T-helper 9 cell (primary cell): ENCODE measurements around the gene SMARCA2.

Source experiments
- DNase-seq: peaks from one replicate; pipeline ENCODE4 v3.0.0-alpha.2; 2020

Gene SMARCA2

DNA sequence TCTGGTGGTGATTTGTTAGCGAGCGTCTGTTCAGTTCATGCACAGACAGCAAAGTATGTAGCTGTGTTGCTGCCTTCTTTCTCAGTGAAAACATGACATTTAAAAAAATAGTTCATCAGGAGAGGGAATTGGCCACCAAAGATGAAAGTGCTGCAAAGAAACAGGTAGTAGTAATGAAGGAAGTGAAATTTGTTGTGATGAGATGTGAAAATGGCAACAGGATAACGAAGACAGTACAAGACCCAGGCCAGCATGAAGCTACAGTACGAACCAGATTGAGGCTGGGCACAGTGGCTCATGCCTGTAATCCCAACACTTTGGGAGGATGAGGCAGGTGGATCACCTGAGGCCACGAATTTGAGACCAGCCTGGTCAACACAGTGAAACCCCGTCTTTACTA is 136.0 kb downstream of the SMARCA2 start:
- DNase-seq = no peak

DNA sequence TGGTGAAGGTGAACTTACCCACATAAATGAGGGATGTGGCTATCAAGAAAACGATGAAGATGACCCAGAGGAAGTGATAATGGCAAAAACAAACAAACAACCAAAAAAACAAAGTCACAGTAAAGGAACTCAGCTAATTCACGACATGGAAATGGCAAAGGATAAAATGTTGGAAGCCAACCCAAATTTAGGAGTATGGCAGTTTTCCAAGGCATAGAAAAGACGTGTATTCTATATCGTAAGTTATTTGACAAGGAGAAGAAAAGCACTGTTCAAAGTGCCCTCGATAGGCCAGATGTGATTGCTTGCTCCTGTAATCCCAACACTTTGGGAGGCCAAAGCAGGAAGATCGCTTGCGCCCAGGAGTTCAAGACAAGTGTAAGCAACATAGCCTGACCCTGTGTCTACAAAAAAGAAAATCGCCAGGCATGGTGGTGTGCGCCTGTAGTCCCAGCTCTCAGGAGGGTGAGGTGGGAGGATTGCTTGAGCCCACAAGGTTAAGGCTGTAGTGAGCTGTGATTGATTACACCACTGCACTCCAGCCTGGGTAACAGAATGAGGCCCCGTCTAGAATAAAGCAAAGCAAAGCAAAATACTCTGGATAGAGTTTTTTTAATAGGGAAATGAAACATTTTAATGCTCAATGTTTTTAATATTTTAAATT is 138.0 kb downstream of the SMARCA2 start:
- no peak for DNase-seq

DNA sequence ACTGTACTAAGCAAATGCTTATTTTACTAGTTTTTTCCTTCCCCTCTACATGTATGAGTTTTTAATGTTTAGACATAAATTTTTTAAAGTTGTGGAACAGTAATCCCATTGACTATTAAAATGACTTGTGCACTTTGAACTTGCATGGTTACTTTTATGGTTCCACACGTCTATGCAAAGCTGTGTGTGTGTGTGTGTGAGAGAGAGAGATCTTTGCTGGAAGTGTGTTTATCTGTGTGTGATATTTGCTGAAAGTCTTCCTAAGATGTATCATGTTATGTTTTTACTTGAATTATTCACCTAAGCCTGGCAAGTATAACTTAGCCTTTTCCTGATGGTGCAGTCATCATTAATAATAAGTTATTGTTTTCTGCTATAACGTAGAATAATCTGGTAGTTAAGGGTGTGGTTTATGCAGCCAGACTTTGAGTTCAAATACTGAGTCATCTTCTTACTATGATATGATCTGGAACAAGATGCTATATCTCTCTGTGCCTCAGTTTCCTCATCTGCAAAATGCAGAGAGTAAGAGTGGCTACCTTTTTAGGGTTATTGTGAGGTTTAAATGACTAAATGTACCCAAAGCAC is 138.6 kb downstream of the SMARCA2 start:
- no peak for DNase-seq

DNA sequence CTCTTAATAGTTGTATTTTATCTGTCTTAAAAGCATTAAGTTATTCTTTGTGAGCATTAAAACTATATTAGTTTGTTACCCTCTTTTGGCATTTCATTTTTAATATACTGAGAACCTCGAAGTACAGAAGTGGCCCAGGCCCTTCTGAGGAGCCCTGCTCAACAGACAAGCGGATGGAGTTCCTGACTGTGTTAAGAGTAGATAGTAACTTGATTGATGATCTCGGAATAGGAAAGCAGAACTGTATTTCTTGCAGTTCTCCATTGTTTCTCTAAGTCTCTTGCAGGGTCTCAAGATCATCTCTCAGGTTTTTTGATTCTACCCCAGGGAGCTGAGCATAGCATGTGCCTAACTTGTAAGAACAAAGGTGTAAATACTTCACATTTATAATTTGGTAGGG is 139.6 kb downstream of the SMARCA2 start:
- DNase-seq = no peak

DNA sequence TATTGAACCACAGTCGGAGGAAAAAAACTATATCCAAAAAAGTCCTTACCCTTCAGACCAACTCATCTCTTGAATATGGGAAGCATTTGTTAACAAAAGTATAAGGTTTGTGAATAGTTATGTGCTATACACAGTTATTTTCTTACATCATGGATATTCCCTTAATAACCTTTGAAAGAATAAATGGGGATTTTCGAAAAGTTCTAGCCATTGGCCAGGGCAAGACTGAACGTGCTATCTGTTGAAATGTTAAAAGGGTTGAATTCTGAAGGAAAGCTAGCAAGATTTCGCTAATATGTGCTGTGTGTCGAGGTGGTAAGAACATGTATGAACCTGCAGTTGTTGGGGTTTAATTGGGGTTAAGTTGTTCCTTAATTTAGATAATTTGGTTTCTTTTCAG is 140.8 kb downstream of the SMARCA2 start:
- DNase-seq = no peak

DNA sequence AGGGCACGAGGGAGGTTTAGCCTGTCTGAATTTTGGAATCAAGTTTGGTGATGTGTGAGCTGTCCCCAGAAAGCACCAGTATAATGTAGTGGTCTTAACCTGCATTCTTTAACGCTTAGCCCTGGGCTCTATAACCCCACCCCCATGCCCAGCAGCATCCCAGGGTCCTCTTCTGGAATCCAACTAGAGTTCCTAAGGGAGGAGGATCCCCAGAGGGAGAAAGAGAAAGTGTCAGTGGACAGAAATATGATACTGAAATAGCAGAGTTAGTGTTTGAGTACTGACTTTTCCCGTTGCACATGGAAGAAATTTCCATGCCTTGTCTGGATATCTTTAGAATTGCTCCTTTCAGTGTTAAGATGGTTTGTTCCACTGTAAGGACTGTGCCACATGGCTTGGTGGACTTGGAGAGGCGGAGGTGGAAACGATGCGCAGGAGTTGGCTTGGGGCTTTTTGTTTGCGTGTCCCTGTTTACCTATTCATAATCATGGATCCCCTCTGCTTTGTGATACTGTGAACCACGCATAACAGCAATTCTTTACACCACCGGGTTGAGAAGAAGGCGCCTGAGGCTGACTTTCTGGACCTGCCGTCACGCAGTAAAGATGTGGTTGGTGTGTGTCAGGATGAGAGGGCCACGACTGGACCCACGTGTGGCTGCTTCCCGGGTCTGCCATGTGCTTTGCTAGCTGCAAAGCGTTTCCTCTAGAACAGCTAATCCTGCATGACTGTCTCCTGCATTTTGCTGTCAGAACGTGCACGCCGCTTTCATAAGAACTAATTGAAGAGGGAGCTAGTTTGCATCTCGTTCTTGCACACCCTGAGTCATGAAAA is 142.3 kb downstream of the SMARCA2 start:
- no peak for DNase-seq

DNA sequence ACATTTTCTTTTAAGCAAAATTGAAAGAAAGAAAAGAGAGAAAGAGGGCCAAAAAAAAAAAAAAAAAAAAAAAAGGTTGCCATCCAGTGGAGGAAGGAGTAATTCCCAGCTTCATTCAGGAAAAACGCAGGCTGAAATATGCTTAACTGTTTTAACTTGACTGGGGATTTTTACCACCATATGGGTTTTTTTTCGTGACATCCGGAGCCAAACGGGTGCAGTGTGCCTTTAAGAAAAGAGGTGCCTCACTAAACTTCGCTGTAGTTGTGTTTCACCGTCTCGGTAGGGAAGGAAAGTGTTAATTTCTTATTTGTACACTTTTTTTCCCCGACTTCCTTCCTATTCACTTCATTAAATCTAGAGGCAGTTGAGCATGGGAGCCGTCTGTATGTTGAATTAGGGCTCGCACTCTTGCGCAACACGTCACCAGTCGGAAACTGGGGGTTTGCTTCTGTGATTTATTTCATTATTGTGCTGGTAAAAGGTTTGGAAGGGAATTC is 143.0 kb downstream of the SMARCA2 start:
- DNase-seq = peak; percentile 7

DNA sequence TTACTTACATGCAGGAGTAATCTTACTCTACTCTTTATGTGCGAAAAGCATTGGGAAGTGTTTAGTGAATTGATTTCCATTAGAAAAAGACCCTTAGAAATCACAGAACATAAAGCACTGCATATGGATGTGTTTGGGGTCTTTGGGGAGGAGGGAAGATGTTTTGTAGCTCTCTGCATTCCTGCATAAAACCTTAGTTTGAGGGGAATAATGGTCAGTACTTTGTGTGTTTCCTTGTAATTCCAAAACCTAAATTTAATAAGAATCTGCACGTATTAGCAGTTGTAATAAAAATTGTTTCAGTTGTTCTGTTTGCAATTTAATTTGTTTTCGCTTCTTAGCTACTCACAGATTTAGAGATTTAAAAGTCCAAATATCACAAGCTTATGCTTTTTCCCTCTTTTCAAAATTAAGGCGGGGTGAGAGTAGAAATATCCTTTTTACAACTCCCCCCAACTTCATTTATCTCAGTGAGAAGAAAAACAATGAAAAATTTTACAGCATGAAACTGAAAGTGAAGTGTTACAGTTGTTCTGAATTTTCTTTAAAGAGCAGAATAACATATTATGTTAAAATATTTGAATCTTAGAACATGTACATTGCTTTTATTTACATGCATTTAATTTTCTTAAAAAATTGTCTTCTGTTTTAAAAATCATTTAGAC is 143.8 kb downstream of the SMARCA2 start:
- DNase-seq = no peak

DNA sequence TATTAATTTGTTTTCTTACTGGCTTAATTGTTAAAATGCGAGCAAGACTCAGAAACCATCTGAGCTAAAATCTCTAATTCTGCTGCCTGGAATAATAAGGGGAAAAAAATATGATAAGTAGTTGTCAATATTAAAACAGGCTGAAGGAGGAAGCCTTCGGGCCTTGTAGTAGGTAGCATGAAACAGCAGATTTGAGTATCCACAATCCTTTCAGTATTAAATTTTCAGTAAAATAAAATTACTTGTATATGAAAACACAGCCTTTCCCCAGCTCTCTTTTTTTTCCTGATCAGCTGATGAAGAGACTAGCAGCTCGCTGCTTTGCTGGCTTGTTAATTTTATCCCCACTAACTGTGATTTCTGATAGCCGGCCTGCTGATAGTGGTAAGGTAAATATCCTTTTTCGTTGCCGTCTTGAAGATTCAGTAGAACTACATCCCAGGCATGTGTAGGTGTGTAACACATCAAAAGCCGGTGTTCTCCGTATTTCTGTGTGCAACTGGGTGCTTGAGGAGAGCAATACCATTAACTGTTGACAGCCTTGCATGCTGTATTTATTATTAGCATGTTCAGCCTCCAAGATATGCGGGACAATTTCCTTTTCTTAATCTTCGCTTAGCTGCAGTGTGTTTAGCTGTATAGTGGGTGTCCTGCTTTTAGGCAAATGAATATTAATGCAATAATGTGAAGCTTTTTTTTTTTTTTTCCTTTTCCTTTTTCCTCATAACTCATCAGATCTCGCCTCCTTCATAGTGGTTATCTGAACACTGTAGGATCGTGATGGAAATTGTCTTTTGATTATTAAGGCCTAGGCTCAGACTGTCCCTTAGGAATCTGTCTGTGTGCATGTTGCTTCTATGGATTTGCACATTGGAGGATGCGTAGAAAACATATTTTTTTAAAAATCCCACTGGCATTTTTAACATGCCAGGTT is 144.6 kb downstream of the SMARCA2 start:
- no peak for DNase-seq

DNA sequence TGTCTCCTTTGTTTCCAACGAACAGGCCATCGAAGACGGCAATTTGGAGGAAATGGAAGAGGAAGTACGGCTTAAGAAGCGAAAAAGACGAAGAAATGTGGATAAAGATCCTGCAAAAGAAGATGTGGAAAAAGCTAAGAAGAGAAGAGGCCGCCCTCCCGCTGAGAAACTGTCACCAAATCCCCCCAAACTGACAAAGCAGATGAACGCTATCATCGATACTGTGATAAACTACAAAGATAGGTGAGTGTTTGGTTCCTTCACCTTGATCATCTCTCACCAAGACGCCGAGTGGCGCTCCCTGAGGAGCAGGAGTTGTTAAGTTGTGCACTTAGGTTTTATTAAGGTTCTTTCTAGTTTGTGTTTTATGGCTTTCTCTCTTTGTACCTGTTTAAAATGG is 146.5 kb downstream of the SMARCA2 start:
- DNase-seq = no peak

DNA sequence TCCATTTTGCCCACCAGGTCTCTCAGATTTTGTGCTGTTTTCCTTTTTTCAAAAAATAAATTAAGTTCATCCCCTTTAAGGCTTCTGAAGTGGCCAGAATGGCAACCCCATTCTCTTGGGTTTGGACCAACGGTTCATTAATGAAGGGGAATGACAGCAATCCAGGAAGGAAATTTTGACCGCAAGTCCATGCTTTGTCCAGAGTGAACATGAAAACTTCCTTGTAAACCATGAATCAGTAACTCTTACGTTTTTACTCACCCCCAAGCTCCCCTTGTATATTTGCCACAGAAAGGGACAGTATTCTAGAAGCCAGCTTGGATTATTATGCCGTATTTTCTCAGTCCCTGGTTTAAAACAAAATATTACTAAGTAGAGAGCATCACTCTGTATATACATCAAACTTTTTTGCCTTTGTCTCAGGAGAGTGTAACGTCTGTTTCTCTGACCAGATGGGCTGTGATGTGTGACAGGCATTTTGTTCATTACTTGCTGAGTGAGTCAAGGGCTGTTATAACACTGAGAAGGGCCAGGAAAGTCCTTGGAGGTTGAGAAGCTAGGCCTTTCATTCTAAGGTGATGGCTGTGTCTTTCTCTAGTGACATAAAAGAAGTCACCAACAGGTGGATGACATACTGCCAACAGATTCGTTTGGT is 148.2 kb downstream of the SMARCA2 start:
- no peak for DNase-seq

DNA sequence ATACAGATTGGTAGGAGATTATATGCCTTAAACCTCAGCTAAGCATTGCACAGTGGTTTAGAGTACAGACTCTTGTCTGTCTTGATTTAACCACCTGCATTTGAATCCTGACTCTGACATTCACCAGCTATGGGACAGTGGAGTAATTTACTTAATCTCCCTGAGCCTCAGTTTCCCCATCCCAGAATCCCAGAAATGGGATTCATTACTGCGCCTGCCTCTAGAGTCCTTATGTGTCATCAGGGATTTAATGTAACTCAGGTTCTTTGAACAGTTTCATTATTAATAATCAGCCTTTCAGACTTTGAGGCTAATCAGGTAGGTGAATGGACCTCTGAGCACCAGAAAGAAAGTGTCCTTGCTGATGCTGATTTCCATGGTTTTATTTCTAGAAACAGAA is 149.1 kb downstream of the SMARCA2 start:
- DNase-seq = no peak

DNA sequence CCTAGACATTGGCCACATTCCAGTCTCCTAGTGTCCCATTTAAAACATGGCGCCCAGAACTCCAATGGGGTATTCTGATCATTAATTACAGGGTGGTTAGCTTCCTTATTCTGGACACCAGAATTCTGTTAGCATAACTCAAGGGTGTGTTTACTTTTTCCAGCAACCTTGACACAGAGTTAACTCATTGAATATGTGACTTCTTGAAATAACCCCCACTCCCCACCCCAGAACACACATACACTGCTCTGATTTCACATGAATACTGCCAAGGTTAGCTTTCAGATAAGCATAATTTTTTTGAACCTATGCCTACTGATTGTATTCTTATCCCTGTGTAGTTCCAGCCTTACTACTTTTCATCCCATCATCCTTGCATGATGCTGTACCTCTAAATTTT is 151.1 kb downstream of the SMARCA2 start:
- DNase-seq = no peak

DNA sequence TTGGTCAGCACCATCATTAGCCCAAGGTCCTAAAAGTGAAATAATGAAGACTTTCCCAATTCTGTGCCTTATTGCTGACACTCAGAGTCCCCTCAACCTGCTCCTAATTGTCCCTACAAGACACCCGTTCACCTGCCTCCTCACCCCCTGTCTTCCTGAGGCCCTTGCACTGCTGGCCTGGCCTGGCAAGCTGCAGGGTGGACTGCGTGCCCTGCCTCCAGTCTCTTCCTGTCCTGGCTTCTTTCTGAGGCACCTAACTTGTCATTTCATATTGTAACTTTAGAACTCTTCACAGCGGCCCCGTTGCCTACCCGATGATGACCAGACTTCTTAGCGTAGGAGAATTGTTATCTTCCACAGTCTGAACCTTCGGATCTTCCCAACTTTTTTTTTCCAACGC is 153.9 kb downstream of the SMARCA2 start:
- DNase-seq = no peak

DNA sequence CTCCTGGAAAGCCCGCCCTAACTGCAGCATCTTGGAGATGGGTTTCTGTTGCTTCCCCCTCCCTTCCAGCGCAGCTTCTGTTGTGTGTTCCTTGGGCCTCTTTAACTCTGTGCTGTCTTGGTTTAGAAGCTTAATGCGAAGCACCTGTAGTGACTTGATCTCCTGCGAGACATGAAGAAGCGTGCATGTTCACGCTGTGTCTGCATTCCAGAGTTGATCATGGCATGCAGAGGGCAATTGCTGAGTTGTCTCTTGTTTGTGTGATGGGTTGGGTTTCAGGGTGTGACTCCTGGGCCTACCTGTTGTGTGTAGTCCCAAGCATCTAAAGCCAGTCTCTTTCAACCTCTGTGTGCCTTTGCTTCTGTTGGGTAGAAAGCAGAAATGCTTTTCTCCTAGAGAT is 155.6 kb downstream of the SMARCA2 start:
- DNase-seq = no peak

DNA sequence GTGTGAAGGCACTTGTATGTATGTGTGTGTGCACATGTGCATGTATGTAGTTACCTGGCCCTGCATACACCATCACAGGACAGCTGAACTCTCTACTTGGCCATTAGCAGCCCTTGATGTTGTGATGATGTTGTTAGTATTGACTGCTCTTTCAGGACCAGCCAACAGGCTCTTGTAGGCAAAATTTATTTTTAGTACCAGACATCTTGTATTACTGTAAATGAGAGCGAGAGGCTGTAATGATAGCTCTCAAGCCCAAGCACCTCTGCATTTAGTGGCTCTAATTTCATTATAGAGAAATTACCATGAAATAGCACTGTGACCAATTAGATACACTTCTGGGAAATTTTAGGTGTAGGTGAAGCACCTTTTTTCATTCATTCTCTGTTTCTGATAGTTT is 158.0 kb downstream of the SMARCA2 start:
- no peak for DNase-seq

DNA sequence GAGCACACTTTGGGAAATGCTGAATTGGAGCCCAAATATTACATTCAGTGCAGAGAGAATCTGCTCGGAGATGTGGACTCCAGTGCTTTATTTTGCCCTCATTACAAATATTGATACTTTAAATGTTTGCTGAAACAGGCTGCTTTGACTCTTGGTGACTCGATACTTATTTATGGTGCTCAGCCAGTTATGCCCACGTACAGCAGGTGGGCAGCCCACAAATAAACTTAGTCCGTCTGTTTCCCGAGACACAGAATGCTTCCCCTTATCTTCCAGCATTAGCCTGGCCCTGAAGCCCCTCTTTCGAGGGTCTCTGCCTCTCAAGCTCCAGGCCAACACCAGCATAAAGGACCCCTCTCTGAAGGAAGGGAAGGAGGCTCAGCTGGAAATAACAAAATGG is 158.7 kb downstream of the SMARCA2 start:
- no peak for DNase-seq

DNA sequence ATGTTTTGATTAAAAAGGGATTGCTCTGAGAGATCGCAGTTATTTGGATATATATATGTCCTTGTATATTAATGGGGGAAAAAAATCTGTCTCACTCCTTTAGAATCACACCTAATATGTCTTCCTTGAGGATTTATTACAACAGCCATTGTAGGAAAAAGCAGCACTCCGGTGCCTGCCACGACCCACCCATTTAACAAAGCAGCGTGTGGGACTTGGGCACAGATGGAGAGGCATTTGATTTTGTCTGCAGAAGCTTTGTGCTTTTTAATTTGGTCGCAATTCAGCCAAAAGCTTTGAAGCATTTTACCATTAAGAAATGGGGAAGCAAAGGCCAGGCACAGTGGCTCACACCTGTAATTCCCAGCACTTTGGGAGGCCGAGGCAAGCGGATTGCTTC is 159.2 kb downstream of the SMARCA2 start:
- DNase-seq = no peak

DNA sequence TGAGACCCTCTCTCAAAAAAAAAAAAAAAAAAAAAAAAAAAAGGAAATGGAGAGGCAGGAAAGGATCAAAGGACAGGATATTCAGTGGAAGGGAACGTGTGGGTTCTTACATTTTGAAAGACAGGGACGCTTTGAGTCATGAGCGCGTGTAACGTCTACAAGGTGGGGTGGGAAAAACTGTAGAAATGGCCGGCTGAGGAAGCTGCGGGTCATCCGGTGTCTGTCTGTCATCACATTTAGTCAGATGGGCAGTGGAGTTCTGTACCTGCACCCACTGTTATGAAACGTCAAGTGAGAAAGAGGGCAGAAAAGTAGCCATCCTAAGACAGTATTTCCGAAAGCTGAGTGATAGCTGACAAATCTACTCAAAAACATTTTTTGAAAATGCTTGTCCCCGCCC is 159.8 kb downstream of the SMARCA2 start:
- DNase-seq = no peak

DNA sequence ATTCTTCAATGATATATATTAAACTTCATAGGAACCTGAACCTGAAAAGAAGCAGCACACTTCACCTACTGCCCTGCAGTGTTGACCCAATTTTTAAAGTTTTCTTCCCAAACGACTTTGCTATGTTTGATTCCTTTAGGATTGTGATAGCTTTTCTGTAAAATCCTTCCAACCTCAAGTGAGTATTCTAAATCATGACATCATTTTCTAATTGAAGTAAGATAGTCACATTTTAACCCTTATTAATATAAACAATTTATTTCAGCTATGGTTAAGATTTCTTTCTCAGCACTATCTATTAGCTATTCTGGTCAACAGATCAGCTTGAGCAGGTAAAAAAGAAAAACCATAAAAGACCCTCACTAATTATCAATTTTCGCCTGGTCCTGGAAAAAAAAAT is 162.0 kb downstream of the SMARCA2 start:
- no peak for DNase-seq

DNA sequence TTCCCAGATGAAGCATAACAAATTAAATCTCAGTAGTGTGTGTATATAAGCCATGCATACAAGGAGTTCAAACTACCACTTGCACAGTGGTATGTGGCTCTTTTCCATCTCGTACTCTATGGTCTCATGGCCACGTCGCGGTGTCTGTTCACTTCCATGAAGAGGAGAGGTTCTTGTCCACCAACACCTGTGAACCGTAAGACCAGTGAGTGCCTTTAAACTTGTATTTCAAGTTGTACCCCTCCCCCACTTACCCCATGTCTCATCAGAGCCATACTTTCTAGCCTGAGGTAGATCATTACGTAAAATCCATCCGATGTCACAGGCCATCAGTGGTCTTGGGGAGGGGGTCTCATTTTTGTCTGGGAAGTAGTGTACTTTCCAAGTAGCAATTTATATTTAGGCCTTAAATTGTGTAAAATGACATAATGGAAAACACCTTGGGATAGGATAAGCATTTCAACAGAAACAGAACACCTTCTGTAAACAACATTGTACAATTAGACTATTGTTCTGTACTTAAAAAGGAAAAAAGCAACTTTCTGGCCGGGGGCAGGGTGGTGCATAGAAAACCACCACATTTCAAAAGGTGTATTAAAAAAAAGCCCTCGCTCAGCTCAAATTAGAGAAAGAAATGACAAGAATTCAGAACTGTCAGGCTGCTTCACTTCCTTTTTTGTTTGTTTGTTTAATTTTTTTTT is 163.0 kb downstream of the SMARCA2 start:
- DNase-seq = no peak
